Measurements from ENCODE around the gene MTERF2. TPM values are rescaled to one million over a fixed set of nuclear protein-coding genes. Genes with fewer than 3 reads are reported as not detected.

MTERF2 gene
- total RNA-seq, 2 experiments from 2014 or later = 6.1 to 7.6 TPM

GRCh38 chr12:106957583-106957982 lies 29.4 kb downstream of the MTERF2 start:
- peaks cover 30% of the 10 kb centered on the region for H3K36me3 Mint-ChIP-seq (ENCODE audit: low read depth)
- peaks cover 54% of the 10 kb centered on the region for H3K4me1 Mint-ChIP-seq (ENCODE audit: low read depth)
- H3K9me3 Mint-ChIP-seq = no peaks in the 10 kb centered on the region
- POLR2A ChIA-PET = interaction anchor here (1.0 to 1.4 kb wide), 3 partner anchors 29 to 656 kb away, joined by 3 to 5 read pairs (median 5); partner anchors contain the start of genes MTERF2 and TCP11L2
- peak overlapping the region; percentile 98 for H3K4me3 Mint-ChIP-seq
- no peaks in the 10 kb centered on the region for H3K27me3 ChIP-seq (ENCODE audit: control insufficient read depth in 1 of 2, insufficient read depth in 2 of 2, low read length in 2 of 2)
- H3K4me3 ChIP-seq (ENCODE audit: low read length) = peak overlapping the region; percentile 77
- H3K9me3 ChIP-seq (ENCODE audit: control insufficient read depth in 1 of 2, insufficient read depth in 1 of 2, low read length in 2 of 2) = no peaks in the 10 kb centered on the region
- no peaks in the 10 kb centered on the region for H3K27me3 Mint-ChIP-seq
- peaks cover 13% of the 10 kb centered on the region for H3K4me1 ChIP-seq (ENCODE audit: insufficient read depth, low read length)
- TF ChIP-seq CTCF (IDR thresholded peaks at IDR 0.05) = no peak
- DNase-seq (no peak), ATAC-seq (ENCODE audit: poor library complexity) (no peak)
- peak overlapping the region; percentile 93 for H3K27ac Mint-ChIP-seq
- no peak overlapping the region for H3K27ac ChIP-seq (ENCODE audit: low read depth in 1 of 2, low read length in 2 of 2)
- CTCF ChIA-PET = no interaction called here
- intact Hi-C loops (cut with DNase I, micrococcal nuclease) = loop anchor here (2.0 to 10.0 kb wide), 7 partner anchors 27 to 1557 kb away; partner anchors contain the start of genes CRY1 (in 1 of the 2), FICD (in 1 of the 2), MTERF2 (in 1 of the 2) and PRDM4 (in 1 of the 2)
- peaks cover 4% of the 10 kb centered on the region for H3K36me3 ChIP-seq (ENCODE audit: insufficient read depth, low read length)

GRCh38 chr12:106956048-106956578 lies 30.8 kb downstream of the MTERF2 start:
- peak; percentile 15 to 73 (median 46) for DNase-seq
- peaks cover 49% of the 10 kb centered on the region for H3K4me1 Mint-ChIP-seq (ENCODE audit: low read depth)
- peak; percentile 34 for ATAC-seq (ENCODE audit: poor library complexity)

More at GRCh38 chr12:106956048-106956578, 30.8 kb downstream of the MTERF2 start:
- Mint-ChIP-seq H3K36me3 (ENCODE audit: low read depth) (peaks cover 22% of the 10 kb centered on the region), H3K27ac (peak overlapping the region; percentile 93), H3K9me3 (no peaks in the 10 kb centered on the region), H3K27me3 (no peaks in the 10 kb centered on the region), H3K4me3 (peak overlapping the region; percentile 98)
- Histone ChIP-seq H3K36me3 (ENCODE audit: insufficient read depth, low read length) (peaks cover 4% of the 10 kb centered on the region), H3K27ac (ENCODE audit: low read depth in 1 of 2, low read length in 2 of 2) (peak overlapping the region; percentile 23 to 81), H3K4me1 (ENCODE audit: insufficient read depth, low read length) (peaks cover 13% of the 10 kb centered on the region), H3K9me3 (ENCODE audit: control insufficient read depth in 1 of 2, insufficient read depth in 1 of 2, low read length in 2 of 2) (no peaks in the 10 kb centered on the region), H3K27me3 (ENCODE audit: control insufficient read depth in 1 of 2, insufficient read depth in 2 of 2, low read length in 2 of 2) (no peaks in the 10 kb centered on the region), H3K4me3 (ENCODE audit: low read length) (peak overlapping the region; percentile 77)
- intact Hi-C loops (cut with DNase I, micrococcal nuclease) = loop anchor here (2.0 to 10.0 kb wide), 7 partner anchors 29 to 1559 kb away; partner anchors contain the start of genes CRY1 (in 1 of the 2), FICD (in 1 of the 2), MTERF2 (in 1 of the 2) and PRDM4 (in 1 of the 2)
- POLR2A ChIA-PET = interaction anchor here (0.7 to 3.7 kb wide), 23 partner anchors 9 to 1849 kb away, joined by 3 to 48 read pairs (median 5); partner anchors contain the start of genes CRY1, ISCU, MTERF2 and POLR3B
- TF ChIP-seq CTCF (IDR thresholded peaks at IDR 0.05) = no peak
- CTCF ChIA-PET = interaction anchor here (1.0 to 1.9 kb wide), 4 partner anchors 14 to 598 kb away, joined by 4 to 7 read pairs (median 5); partner anchors contain the start of genes MTERF2 and POLR3B

Measured in CD4-positive, alpha-beta T cell (primary cell).